Gastroesophageal sphincter (tissue), 4 donors: ENCODE results near the gene KDM2A. TPM values are rescaled to one million over a fixed set of nuclear protein-coding genes. Genes with fewer than 3 reads are reported as not detected.
"Not testable (repeated sequence)": the region's sequence is repeated elsewhere in the genome, so short reads cannot be mapped to it uniquely, and the experiment has no call there.

Experiments
- ATAC-seq: fragments of 150-250 bp; one replicate; pipeline ENCODE4 v1.9.1; 2016; ENCODE audit warnings: mild to moderate bottlenecking, moderate library complexity
- H3K27ac ChIP-seq, 4 donors: fragments of 200-600 bp; sonication (generic) in 3 of 4; 1 replicate in 3 of 4; 2 replicates in 1 of 4; pipeline ENCODE4 v1.5.1; 2016 to 2019
- H3K27me3 ChIP-seq: fragments of 200-600 bp; sonication (generic); one replicate; pipeline ENCODE4 v1.5.1; 2019
- H3K36me3 ChIP-seq, 2 donors: fragments of 200-600 bp; sonication (generic); one replicate each; pipeline ENCODE4 v1.5.1; 2019; ENCODE audit warnings: control low read depth in 1 of 2
- H3K4me1 ChIP-seq, 3 donors: fragments of 200-600 bp; sonication (generic); 1 replicate in 2 of 3; 2 replicates in 1 of 3; pipeline ENCODE4 v1.5.1; 2016 to 2019; ENCODE audit warnings: control low read depth in 2 of 3
- H3K4me3 ChIP-seq, 2 donors: fragments of 200-600 bp; sonication (generic); one replicate each; pipeline ENCODE4 v1.5.1; 2019; ENCODE audit warnings: mild to moderate bottlenecking in 1 of 2, moderate library complexity in 1 of 2
- H3K9me3 ChIP-seq, 3 donors: fragments of 200-600 bp; sonication (generic); one replicate each; pipeline ENCODE4 v1.5.1; 2017 to 2019; ENCODE audit warnings: control low read depth in 2 of 3
- EP300 ChIP-seq: sonication (generic); formaldehyde crosslinking; IDR thresholded peaks from one replicate; pipeline ENCODE4 v1.6.1; 2017; ENCODE audit warnings: antibody characterized with exemption, mild to moderate bottlenecking
- POLR2A ChIP-seq, 2 donors: fragments of 450-650 bp; IDR thresholded peaks; one replicate each; pipeline ENCODE4 v1.6.1; 2017; ENCODE audit warnings: antibody characterized with exemption in 2 of 2, mild to moderate bottlenecking in 2 of 2, moderate library complexity in 1 of 2
- POLR2AphosphoS5 ChIP-seq: sonication (generic); formaldehyde crosslinking; IDR thresholded peaks from one replicate; pipeline ENCODE4 v1.6.1; 2017; ENCODE audit warnings: antibody characterized with exemption
- WGBS, 2 donors: methylation state at CpG; one replicate each; pipeline ENCODE4 v1.1.5; 2018; ENCODE audit warnings: low coverage in 1 of 2; 5-methylcytosine and 5-hydroxymethylcytosine counted together
- total RNA-seq, 4 donors: library from RNA; depleted of rRNA; stranded (reverse); fragments of >200 nt; gene quantifications; one replicate each; pipeline ENCODE4 v1.1.0, GENCODE V29; 2016
- TF ChIP-seq, protein P1 (sequence below), 4 experiments: fragments of 200-600 bp in 2 of 4; fragments of 450-650 bp in 2 of 4; sonication (generic) in 1 of 4; IDR thresholded peaks; one replicate each; pipeline ENCODE4 v1.5.1; 2017 to 2019; ENCODE audit warnings: antibody characterized with exemption in 4 of 4, mild to moderate bottlenecking in 2 of 4, moderate library complexity in 2 of 4

The KDM2A gene
- total RNA-seq, 4 donors from 2014 or later: 35.4 to 68.0 (median 48.3) TPM

DNA sequence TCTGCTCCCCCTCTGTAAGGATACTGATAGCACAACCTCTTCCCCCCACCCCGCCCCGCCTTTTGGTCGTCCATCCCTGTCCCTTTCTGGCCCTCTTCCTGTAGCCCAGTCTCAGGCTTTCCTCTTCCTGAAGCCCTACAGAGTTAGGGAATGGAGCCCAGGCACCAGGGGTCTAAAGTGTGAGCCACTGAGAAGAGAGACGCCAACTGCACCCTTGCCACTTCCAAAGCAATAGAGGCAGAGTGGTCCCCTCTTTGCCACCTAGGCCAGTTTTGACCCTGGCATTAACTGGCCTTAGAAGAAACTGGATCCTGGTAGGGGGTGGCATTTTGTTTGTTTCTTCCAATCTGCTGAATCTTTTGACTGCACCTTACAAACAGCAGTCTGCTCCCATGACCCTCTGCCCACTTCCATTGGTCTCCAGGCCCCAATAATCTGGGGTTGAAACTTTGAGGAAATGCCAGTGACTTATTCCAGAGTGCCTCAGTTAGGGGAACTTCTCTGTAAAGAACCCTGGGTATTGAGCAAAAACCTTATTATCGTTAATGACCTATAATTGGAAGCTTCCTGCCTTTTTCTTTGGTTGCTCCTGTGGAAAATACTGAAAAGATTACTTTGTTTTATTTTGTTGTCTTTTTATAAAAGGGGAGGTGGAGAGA, 137.5 kb downstream of the KDM2A start:
- 67 to 71% methylated on average over 4 to 5 of the region's 5 CpGs for WGBS, 2 donors
- Histone ChIP-seq H3K4me3 (no peak overlapping the region), H3K27ac (no peak overlapping the region), H3K36me3 (peaks cover 9 to 59% of the 10 kb centered on the region in 2 donors), H3K27me3 (no peaks in the 10 kb centered on the region), H3K4me1 (peaks cover 0 to 17% (median 0%) of the 10 kb centered on the region in 3 donors), H3K9me3 (no peaks in the 10 kb centered on the region)
- TF ChIP-seq, protein P1, sequence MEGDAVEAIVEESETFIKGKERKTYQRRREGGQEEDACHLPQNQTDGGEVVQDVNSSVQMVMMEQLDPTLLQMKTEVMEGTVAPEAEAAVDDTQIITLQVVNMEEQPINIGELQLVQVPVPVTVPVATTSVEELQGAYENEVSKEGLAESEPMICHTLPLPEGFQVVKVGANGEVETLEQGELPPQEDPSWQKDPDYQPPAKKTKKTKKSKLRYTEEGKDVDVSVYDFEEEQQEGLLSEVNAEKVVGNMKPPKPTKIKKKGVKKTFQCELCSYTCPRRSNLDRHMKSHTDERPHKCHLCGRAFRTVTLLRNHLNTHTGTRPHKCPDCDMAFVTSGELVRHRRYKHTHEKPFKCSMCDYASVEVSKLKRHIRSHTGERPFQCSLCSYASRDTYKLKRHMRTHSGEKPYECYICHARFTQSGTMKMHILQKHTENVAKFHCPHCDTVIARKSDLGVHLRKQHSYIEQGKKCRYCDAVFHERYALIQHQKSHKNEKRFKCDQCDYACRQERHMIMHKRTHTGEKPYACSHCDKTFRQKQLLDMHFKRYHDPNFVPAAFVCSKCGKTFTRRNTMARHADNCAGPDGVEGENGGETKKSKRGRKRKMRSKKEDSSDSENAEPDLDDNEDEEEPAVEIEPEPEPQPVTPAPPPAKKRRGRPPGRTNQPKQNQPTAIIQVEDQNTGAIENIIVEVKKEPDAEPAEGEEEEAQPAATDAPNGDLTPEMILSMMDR (IDR thresholded peaks at IDR 0.05): no peak
- TF ChIP-seq POLR2AphosphoS5 (no peak), EP300 (no peak)
- ATAC-seq: no peak

DNA sequence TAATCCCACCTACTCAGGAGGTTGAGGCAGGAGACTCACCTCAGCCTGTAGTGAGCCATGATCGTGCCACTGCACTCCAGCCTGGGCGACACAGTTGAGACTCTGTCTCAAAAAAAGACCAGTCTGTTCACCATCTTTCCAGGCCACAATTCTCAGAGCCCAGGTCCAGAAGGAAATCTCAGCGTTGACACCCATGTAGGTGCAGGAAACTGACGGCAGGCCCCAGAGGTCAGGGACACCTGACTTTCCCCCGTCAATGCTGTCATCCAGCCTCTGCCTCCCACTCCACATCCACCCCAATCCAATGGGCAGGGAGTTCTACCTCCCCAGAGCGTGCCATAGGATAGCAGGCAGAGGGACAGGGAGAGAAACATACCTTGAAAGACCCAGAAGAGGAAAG, 141.3 kb downstream of the KDM2A start:
- 73% methylated on average over 5 of the region's 6 CpGs; no CpG with 5 or more reads in 1 of the 2 donors for WGBS, 2 donors
- H3K27ac ChIP-seq: no peak overlapping the region
- H3K36me3 ChIP-seq: peaks cover 0 to 21% of the 10 kb centered on the region in 2 donors
- no peak overlapping the region for H3K4me3 ChIP-seq
- H3K9me3 ChIP-seq: no peaks in the 10 kb centered on the region
- no peaks in the 10 kb centered on the region for H3K27me3 ChIP-seq
- TF ChIP-seq POLR2AphosphoS5: no peak
- TF ChIP-seq, protein P1 (IDR thresholded peaks at IDR 0.05): no peak
- TF ChIP-seq POLR2A (IDR thresholded peaks at IDR 0.05): no peak
- no peak for TF ChIP-seq EP300
- no peak for ATAC-seq
- peaks cover 0 to 37% (median 11%) of the 10 kb centered on the region in 3 donors for H3K4me1 ChIP-seq

DNA sequence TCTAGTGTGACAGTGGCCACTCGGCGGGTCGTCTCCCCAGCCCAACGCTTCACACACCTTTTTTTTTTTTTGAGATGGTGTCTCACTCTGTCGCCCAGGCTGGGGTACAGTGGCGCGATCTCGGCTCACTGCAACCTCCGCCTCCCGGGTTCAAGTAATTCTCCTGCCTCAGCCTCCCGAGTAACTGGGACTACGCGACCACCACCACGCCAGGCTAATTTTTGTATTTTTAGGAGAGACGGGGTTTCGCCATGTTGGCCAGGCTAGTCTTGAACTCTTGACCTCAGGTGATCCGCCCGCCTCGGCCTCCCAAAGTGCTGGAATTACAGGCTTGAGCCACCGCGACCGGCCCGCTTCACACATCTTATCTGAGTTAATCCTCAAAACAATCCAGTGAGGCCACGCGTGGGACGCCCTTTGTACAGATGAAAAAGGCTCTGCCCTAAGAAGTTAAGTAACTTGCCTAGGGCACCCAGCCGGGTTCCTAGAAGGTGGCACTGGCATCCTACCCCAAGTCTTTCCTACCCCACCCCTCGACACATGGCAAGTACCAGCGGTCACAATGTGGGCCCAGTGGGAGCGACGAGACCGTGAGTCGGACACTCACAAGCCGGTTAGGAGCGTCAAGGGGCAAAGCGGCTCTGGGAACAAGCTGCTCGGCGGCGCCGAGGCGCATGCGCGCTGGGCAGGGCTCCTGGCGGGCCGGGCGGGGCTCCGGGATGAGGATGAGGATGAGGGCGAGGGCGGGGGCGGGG, 142.0 kb downstream of the KDM2A start:
- not testable (repeated sequence) for ATAC-seq, H3K9me3 ChIP-seq, H3K27me3 ChIP-seq
- peaks cover 0 to 44% (median 16%) of the 10 kb centered on the region in 3 donors for H3K4me1 ChIP-seq
- H3K36me3 ChIP-seq: peaks cover 0 to 14% of the 10 kb centered on the region in 2 donors
- H3K27ac ChIP-seq: peak overlapping the region in 3 of 4 donors; percentile 25 to 67 (median 27)
- WGBS, 2 donors: 25 to 37% methylated on average over 11 to 28 of the region's 50 CpGs
- peak overlapping the region; percentile 12 to 44 for H3K4me3 ChIP-seq

DNA sequence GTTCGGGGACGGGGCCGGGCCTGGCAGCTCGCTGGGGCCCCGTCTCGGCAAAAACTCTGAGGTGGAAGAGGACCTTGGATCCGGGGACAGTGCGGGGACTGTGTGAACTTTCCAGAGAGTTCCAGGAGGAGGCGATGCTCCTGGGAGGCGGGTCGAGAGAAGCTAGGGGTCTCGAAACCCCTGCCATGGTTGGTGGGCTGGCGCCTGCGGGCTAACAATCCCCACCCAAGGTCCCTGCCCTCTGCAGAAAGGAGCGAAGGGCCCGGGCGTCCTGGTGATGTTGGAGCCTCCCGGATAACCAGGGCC, 142.5 kb downstream of the KDM2A start:
- Histone ChIP-seq H3K4me3 (peak overlapping the region; percentile 12 to 44), H3K9me3 (no peaks in the 10 kb centered on the region), H3K36me3 (peaks cover 0 to 9% of the 10 kb centered on the region in 2 donors), H3K4me1 (peaks cover 0 to 44% (median 16%) of the 10 kb centered on the region in 3 donors), H3K27me3 (no peaks in the 10 kb centered on the region), H3K27ac (peak overlapping the region in 2 of 4 donors; percentile 25 to 67)
- TF ChIP-seq POLR2A (IDR thresholded peaks at IDR 0.05) (no peak), POLR2AphosphoS5 (no peak), EP300 (no peak)
- TF ChIP-seq, protein P1 (IDR thresholded peaks at IDR 0.05): no peak
- ATAC-seq: no peak
- 19% methylated on average over 15 of the region's 18 CpGs; no CpG with 5 or more reads in 1 of the 2 donors for WGBS, 2 donors

DNA sequence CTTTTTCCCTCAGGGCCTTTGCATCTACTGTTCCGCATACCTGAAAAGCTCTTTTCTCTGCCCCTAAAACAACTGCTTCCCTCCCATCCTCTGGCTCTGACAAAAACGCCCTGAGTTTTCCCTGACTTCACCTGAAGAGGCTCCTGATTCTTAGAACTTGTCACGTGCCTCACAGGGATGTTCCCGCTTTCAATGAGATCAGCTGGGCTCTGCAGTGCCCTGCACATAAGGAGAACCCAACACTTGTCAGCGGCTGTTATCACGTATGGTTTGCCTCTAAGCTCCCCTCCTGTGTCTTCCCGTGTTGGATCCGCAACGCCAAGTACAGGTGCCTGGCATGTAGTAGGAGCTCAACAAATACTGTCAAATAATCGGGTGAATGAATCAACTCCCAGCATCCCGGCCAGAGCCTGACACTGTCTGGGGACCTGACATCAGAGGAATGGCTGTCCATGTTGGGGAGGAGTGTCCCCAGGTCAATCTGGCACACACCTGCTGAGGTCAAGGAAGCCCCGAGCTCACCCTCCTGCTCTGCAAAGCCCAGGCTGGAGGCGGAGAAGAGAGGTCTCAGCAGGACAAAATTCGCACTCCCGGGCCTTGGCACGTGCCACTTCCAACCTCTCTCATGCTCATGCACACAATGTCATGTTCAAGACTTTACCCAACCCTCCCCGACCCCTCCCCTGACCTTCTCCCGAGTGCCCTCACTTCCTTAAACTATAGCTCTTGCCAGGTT, 143.1 kb downstream of the KDM2A start:
- TF ChIP-seq POLR2AphosphoS5 (no peak), POLR2A (IDR thresholded peaks at IDR 0.05) (no peak), EP300 (no peak)
- TF ChIP-seq, protein P1 (IDR thresholded peaks at IDR 0.05): no peak

More for the DNA sequence above, 143.1 kb downstream of the KDM2A start:
- no peak for ATAC-seq
- WGBS, 2 donors: 40% methylated on average over 2 to 12 of the region's 18 CpGs
- Histone ChIP-seq H3K36me3 (peaks cover 0 to 4% of the 10 kb centered on the region in 2 donors), H3K27me3 (no peaks in the 10 kb centered on the region), H3K9me3 (no peaks in the 10 kb centered on the region), H3K4me3 (peak overlapping the region in 1 of 2 donors; percentile 44), H3K27ac (peak overlapping the region in 3 of 4 donors; percentile 49 to 67 (median 52)), H3K4me1 (peaks cover 0 to 48% (median 16%) of the 10 kb centered on the region in 3 donors)
